KOPT-K1 (cell line): ENCODE data around the gene MBNL1.

Source experiments
- H3K27ac ChIP-seq: fragments of 200-600 bp; sonication (generic); 2 replicates; pipeline ENCODE4 v1.5.1; 2016; ENCODE audit warnings: antibody characterized with exemption, mild to moderate bottlenecking, low read depth, low read length; ENCODE audit not compliant: poor library complexity, severe bottlenecking
- H3K36me3 ChIP-seq: fragments of 200-600 bp; sonication (generic); 2 replicates; pipeline ENCODE4 v1.5.1; 2017; ENCODE audit warnings: antibody characterized with exemption, mild to moderate bottlenecking, low read length, moderate library complexity; ENCODE audit not compliant: insufficient read depth
- H3K9me3 ChIP-seq: fragments of 200-600 bp; sonication (generic); 2 replicates; pipeline ENCODE4 v1.5.1; 2017; ENCODE audit warnings: antibody characterized with exemption, low read length, mild to moderate bottlenecking; ENCODE audit not compliant: insufficient read depth, poor library complexity, severe bottlenecking

Gene MBNL1, protein sequence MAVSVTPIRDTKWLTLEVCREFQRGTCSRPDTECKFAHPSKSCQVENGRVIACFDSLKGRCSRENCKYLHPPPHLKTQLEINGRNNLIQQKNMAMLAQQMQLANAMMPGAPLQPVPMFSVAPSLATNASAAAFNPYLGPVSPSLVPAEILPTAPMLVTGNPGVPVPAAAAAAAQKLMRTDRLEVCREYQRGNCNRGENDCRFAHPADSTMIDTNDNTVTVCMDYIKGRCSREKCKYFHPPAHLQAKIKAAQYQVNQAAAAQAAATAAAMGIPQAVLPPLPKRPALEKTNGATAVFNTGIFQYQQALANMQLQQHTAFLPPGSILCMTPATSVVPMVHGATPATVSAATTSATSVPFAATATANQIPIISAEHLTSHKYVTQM

GRCh38 chr3:152268555-152269055 lies at the start of gene MBNL1:
TSS of gene MBNL1 (plus strand) at chr3:152268929. CDS start at chr3:152300194, 31,265 bp downstream.
- H3K9me3 ChIP-seq, result no peaks in the 10 kb centered on the region
- peak within 1 kb of the TSS; percentile 97 for H3K27ac ChIP-seq
- peaks cover 39% of the 10 kb centered on the region for H3K36me3 ChIP-seq

GRCh38 chr3:152219216-152219615 lies 49.5 kb upstream of the MBNL1 start:
- Histone ChIP-seq H3K27ac (peak overlapping the region; percentile 67), H3K9me3 (peaks cover 3% of the 10 kb centered on the region), H3K36me3 (no peaks in the 10 kb centered on the region)

GRCh38 chr3:152219769-152220255 lies 48.9 kb upstream of the MBNL1 start:
- Histone ChIP-seq H3K36me3 (no peaks in the 10 kb centered on the region), H3K9me3 (peaks cover 3% of the 10 kb centered on the region), H3K27ac (peak overlapping the region; percentile 67)

GRCh38 chr3:152222327-152222726 lies 46.4 kb upstream of the MBNL1 start:
- no peaks in the 10 kb centered on the region for H3K36me3 ChIP-seq
- H3K9me3 ChIP-seq, result peaks cover 3% of the 10 kb centered on the region
- H3K27ac ChIP-seq, result peak overlapping the region; percentile 66

DNA sequence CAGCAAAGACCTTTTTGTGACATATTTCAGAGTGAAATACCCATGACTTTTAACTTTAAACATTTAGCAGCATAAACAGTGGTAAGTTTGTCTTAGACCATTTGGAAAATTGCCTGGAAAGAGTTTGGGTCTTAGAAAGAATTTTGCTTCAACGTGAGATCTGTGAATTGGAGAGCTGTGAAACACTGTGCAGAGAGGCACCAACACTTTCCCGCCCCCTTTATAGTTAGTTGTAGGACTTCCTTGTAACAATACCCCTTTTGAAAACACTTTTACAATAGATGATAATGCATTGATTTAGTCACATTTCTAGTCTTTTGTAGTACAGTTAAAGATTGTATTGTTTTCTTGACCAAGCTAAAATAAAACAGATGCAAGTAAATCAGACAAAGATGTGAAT lies 43.5 kb upstream of the MBNL1 start:
- H3K36me3 ChIP-seq, result no peaks in the 10 kb centered on the region
- H3K27ac ChIP-seq, result peak overlapping the region; percentile 53
- no peaks in the 10 kb centered on the region for H3K9me3 ChIP-seq

GRCh38 chr3:152226176-152226575 lies 42.6 kb upstream of the MBNL1 start:
- Histone ChIP-seq H3K9me3 (no peaks in the 10 kb centered on the region), H3K36me3 (no peaks in the 10 kb centered on the region), H3K27ac (peak overlapping the region; percentile 6)

- no peaks in the 10 kb centered on the region for H3K9me3 ChIP-seq
- no peaks in the 10 kb centered on the region for H3K36me3 ChIP-seq
- no peak overlapping the region for H3K27ac ChIP-seq
These were observed 41.7 kb upstream of the MBNL1 start for GRCh38 chr3:152227027-152227426.

DNA sequence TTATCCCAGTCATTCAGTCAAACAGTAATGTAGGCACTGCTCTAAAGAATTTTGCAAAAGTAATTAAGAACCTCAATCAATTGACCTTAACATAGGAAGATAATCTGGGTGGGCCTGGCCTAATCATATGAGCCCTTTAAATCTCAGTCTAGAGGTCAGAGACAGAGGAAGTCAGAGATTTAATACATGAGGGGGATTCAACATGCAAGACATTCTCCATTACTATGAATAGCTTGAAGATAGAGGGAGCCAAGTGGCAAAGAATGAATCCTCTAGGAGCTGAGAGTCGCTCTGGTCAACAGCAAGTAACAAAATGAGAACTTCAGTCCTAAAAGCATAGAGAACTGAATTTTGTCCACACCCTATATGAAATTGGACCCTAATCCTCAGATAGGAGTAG lies 39.0 kb upstream of the MBNL1 start:
- no peaks in the 10 kb centered on the region for H3K9me3 ChIP-seq
- H3K27ac ChIP-seq, result no peak overlapping the region
- H3K36me3 ChIP-seq, result no peaks in the 10 kb centered on the region

GRCh38 chr3:152230370-152230769 lies 38.4 kb upstream of the MBNL1 start:
- Histone ChIP-seq H3K9me3 (no peaks in the 10 kb centered on the region), H3K36me3 (no peaks in the 10 kb centered on the region), H3K27ac (peak overlapping the region; percentile 38)

GRCh38 chr3:152232001-152232400 lies 36.7 kb upstream of the MBNL1 start:
- Histone ChIP-seq H3K27ac (peak overlapping the region; percentile 91), H3K36me3 (no peaks in the 10 kb centered on the region), H3K9me3 (no peaks in the 10 kb centered on the region)

GRCh38 chr3:152232679-152233078 lies 36.0 kb upstream of the MBNL1 start:
- peak overlapping the region; percentile 91 for H3K27ac ChIP-seq

GRCh38 chr3:152234657-152235375 lies 33.9 kb upstream of the MBNL1 start:
- peak overlapping the region; percentile 91 for H3K27ac ChIP-seq
- no peaks in the 10 kb centered on the region for H3K9me3 ChIP-seq
- no peaks in the 10 kb centered on the region for H3K36me3 ChIP-seq

More at GRCh38 chr3:152232679-152233078, 36.0 kb upstream of the MBNL1 start:
- Histone ChIP-seq H3K36me3 (no peaks in the 10 kb centered on the region), H3K9me3 (no peaks in the 10 kb centered on the region)

GRCh38 chr3:152235709-152236298 lies 32.9 kb upstream of the MBNL1 start:
- no peaks in the 10 kb centered on the region for H3K9me3 ChIP-seq
- peak overlapping the region; percentile 91 for H3K27ac ChIP-seq
- H3K36me3 ChIP-seq, result no peaks in the 10 kb centered on the region

DNA sequence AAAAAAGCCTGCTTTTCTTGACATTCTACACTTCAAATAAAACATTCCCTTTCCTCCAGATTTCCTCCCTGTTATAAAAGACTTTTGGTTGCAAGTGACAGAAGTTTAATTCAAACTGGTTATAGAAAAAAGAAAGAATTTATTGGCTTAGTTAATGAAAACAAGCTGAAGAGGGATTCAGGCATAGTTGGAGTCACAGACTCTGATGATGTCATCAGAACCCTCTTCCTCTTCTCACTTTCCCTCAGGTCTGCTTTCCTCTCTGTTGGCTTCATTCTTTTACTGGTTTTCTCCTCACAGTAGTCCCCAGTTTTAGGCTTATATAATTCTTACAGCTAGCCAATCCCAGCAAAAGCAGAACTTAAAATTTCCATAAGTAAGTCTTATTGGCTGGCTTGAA lies 32.0 kb upstream of the MBNL1 start:
- H3K9me3 ChIP-seq, result no peaks in the 10 kb centered on the region
- H3K36me3 ChIP-seq, result no peaks in the 10 kb centered on the region
- peak overlapping the region; percentile 91 for H3K27ac ChIP-seq
